Neuronal stem cell (in vitro differentiated cells): Measurements from ENCODE around the gene KCNT2.

Source experiments
- DNase-seq: peaks from one replicate; pipeline ENCODE4 v3.0.0-alpha.2; 2013; ENCODE audit warnings: low spot score
- H2AFZ ChIP-seq: one replicate; pipeline ENCODE4 v1.6.1; 2013; ENCODE audit warnings: mild to moderate bottlenecking, low read length, inconsistent platforms
- H2AK5ac ChIP-seq: 2 replicates; pipeline ENCODE4 v1.6.1; 2013; ENCODE audit warnings: low read depth, mild to moderate bottlenecking, inconsistent platforms, low read length, moderate library complexity, mixed read lengths
- H2BK120ac ChIP-seq: 2 replicates; pipeline ENCODE4 v1.6.1; 2013; ENCODE audit warnings: low read depth, mild to moderate bottlenecking, inconsistent platforms, low read length, moderate library complexity, mixed read lengths
- H2BK12ac ChIP-seq: one replicate; pipeline ENCODE4 v1.6.1; 2013; ENCODE audit warnings: low read length, inconsistent platforms
- H2BK15ac ChIP-seq: 2 replicates; pipeline ENCODE4 v1.6.1; 2013; ENCODE audit warnings: mild to moderate bottlenecking, low read length, inconsistent platforms, mixed read lengths
- H2BK5ac ChIP-seq: one replicate; pipeline ENCODE4 v1.6.1; 2013; ENCODE audit warnings: inconsistent platforms, mild to moderate bottlenecking, low read length, moderate library complexity
- H3K14ac ChIP-seq: one replicate; pipeline ENCODE4 v1.6.1; 2013; ENCODE audit warnings: low read length, inconsistent platforms
- H3K18ac ChIP-seq: 2 replicates; pipeline ENCODE4 v1.6.1; 2013; ENCODE audit warnings: low read length, inconsistent platforms
- H3K23ac ChIP-seq: 2 replicates; pipeline ENCODE4 v1.6.1; 2013; ENCODE audit warnings: low read depth, mild to moderate bottlenecking, mixed read lengths, low read length, inconsistent platforms; ENCODE audit not compliant: poor library complexity
- H3K27ac ChIP-seq: replicated peaks from 3 replicates; pipeline ENCODE4 v1.5.1; 2013; ENCODE audit warnings: low read length, inconsistent platforms
- H3K27me3 ChIP-seq, 3 experiments: 2 replicates each; pipeline ENCODE4 v1.6.1; 2013; ENCODE audit warnings: low read length in 3 of 3, mild to moderate bottlenecking in 2 of 3, inconsistent platforms in 1 of 3, low read depth in 1 of 3, mixed read lengths in 1 of 3, moderate library complexity in 1 of 3; ENCODE audit not compliant: control insufficient read depth in 3 of 3, insufficient read depth in 3 of 3
- H3K36me3 ChIP-seq, 2 donors: replicated peaks in 1 of 2; 2 replicates each; pipeline ENCODE4 v1.6.1; 2013; ENCODE audit warnings: low read length in 2 of 2; ENCODE audit not compliant: control insufficient read depth in 2 of 2, insufficient read depth in 2 of 2
- H3K4ac ChIP-seq: 2 replicates; pipeline ENCODE4 v1.6.1; 2013; ENCODE audit warnings: inconsistent platforms, mild to moderate bottlenecking, low read length, moderate library complexity
- H3K4me1 ChIP-seq, 2 donors: 1 replicate in 1 of 2; 2 replicates in 1 of 2; pipeline ENCODE4 v1.6.1; 2013; ENCODE audit warnings: low read length in 2 of 2, low read depth in 1 of 2; ENCODE audit not compliant: control insufficient read depth in 2 of 2, insufficient read depth in 1 of 2
- H3K4me2 ChIP-seq: one replicate; pipeline ENCODE4 v1.6.1; 2013; ENCODE audit warnings: mild to moderate bottlenecking, low read length, inconsistent platforms; ENCODE audit not compliant: insufficient read depth, poor library complexity, severe bottlenecking
- H3K4me3 ChIP-seq, 2 donors: 2 replicates each; pipeline ENCODE4 v1.5.1; 2013; ENCODE audit warnings: low read length in 2 of 2, mild to moderate bottlenecking in 2 of 2, inconsistent platforms in 1 of 2, moderate library complexity in 1 of 2
- H3K79me1 ChIP-seq: one replicate; pipeline ENCODE4 v1.6.1; 2013; ENCODE audit warnings: low read depth, mild to moderate bottlenecking, inconsistent platforms, low read length, moderate library complexity
- H3K9ac ChIP-seq: one replicate; pipeline ENCODE4 v1.6.1; 2013; ENCODE audit warnings: mild to moderate bottlenecking, low read depth, low read length, inconsistent platforms; ENCODE audit not compliant: poor library complexity
- H3K9me3 ChIP-seq, 2 donors: replicated peaks in 1 of 2; 2 replicates each; pipeline versions ENCODE3 to v1.6.1; 2013; ENCODE audit warnings: low read length in 2 of 2, mild to moderate bottlenecking in 2 of 2, inconsistent platforms in 1 of 2, low read depth in 1 of 2, mixed read lengths in 1 of 2, moderate library complexity in 1 of 2; ENCODE audit not compliant: control insufficient read depth in 2 of 2, insufficient read depth in 1 of 2
- H4K8ac ChIP-seq: one replicate; pipeline ENCODE4 v1.6.1; 2013; ENCODE audit warnings: low read depth, mild to moderate bottlenecking, inconsistent platforms, low read length, moderate library complexity
- H4K91ac ChIP-seq: one replicate; pipeline ENCODE4 v1.6.1; 2013; ENCODE audit warnings: low read length, low read depth, mild to moderate bottlenecking, inconsistent platforms; ENCODE audit not compliant: poor library complexity
- WGBS, 2 donors: extraction: QIAGEN DNeasy Blood & Tissue Kit; methylation state at CpG; one replicate each; pipeline ENCODE4 v1.1.7; 2013; ENCODE audit warnings: missing lambda C conversion rate in 2 of 2, mixed read lengths in 1 of 2; ENCODE audit not compliant: insufficient read length in 2 of 2, insufficient replicate concordance in 1 of 2; ENCODE audit errors: extremely low coverage in 2 of 2; 5-methylcytosine and 5-hydroxymethylcytosine counted together

The KCNT2 gene

DNA sequence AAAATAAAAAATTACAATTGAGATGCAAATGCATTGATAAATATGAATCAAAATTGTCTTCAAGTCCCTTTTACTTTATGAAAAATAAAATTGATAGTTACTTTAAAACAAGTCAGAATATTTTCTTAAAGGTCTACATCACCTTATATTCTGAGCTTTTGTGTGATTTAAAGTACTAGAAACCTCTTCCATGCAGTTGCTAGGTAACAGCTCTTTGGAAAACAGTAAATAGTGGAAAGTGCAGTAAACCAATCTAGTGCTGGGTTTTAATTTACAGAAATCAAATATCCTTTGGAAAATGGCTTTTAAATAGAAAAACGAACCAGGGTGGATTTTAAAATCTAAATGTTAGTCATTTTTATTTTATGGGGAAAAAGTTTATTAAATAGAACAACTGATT, 227.9 kb downstream of the KCNT2 start:
- Histone ChIP-seq H3K14ac (no peak overlapping the region), H3K4me2 (no peak overlapping the region), H2BK15ac (no peak overlapping the region), H3K9ac (no peak overlapping the region), H4K91ac (no peak overlapping the region), H2BK120ac (no peak overlapping the region), H3K27ac (no peak overlapping the region), H3K23ac (no peak overlapping the region), H3K18ac (no peak overlapping the region), H2BK5ac (no peak overlapping the region), H3K4ac (no peak overlapping the region), H3K4me3 (no peak overlapping the region), H2AFZ (no peak overlapping the region), H3K4me1 (no peaks in the 10 kb centered on the region), H3K79me1 (no peaks in the 10 kb centered on the region), H2BK12ac (no peak overlapping the region), H3K9me3 (no peaks in the 10 kb centered on the region), H3K27me3 (no peaks in the 10 kb centered on the region), H3K36me3 (no peaks in the 10 kb centered on the region), H2AK5ac (no peak overlapping the region), H4K8ac (no peak overlapping the region)
- no peak for DNase-seq
- no CpG with 5 or more reads among the region's 1 CpG for WGBS, 2 donors

DNA sequence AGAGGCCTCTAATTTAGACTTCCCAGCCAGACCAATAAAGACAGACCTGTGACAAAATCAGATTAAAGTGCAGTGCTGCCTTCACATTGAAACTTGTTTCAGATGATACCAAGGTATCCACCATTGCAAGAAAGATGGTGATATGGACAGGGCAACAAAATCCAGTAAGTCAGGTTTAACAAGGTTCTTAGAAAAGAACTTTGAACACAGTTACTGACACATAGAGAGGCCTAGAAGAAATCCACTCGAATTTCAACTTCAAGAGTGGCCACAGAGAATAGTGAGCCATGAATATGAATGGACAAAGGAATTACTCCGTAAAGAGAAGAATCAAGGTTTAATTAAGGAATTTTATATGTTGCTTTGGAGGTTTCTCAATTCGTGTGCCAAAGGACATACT, 230.4 kb downstream of the KCNT2 start:
- Histone ChIP-seq H2BK5ac (no peak overlapping the region), H3K4me3 (no peak overlapping the region), H2AFZ (no peak overlapping the region), H4K8ac (no peak overlapping the region), H3K4me2 (no peak overlapping the region), H2BK15ac (no peak overlapping the region), H3K9me3 (no peaks in the 10 kb centered on the region), H2BK120ac (no peak overlapping the region), H3K9ac (no peak overlapping the region), H3K36me3 (no peaks in the 10 kb centered on the region), H3K79me1 (no peaks in the 10 kb centered on the region), H2AK5ac (no peak overlapping the region), H3K14ac (no peak overlapping the region), H3K27me3 (no peaks in the 10 kb centered on the region), H3K4me1 (no peaks in the 10 kb centered on the region), H3K4ac (no peak overlapping the region), H3K23ac (no peak overlapping the region), H3K18ac (no peak overlapping the region), H4K91ac (no peak overlapping the region), H3K27ac (no peak overlapping the region), H2BK12ac (no peak overlapping the region)
- DNase-seq, result no peak
- WGBS, 2 donors, result no CpG with 5 or more reads among the region's 3 CpGs

DNA sequence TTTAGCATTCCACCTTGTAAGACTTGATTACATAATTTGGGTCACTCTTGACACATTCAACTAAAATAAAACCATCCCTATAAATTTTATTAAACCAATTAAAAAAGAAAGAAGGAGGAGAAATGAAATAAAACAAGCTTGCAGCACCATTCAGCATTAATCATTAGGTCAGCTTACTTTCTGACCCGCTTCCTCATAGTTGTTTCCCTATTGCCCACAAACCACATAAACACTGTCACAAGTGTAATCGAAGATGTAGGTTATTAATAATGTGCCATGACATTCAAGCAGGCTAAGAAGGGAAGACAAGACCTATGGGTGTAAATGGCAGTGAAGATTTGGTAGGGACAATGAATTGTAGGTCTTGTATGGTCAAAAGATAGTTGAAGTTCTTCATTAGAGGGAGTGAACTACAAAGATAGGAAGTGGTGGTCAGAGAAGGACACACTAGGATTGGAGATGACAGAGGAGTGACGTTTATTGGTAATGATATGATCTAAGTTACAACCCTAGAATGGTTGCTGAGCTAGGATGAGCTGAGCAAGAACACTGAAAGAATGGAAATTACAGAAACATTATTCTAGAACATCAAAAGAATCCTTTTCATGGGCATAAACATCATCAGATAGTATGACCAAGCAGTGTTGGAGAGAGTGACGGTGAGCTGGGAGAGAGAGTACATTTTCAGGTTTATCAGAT, 231.5 kb downstream of the KCNT2 start:
- Histone ChIP-seq H4K8ac (no peak overlapping the region), H2BK15ac (no peak overlapping the region), H2BK12ac (no peak overlapping the region), H3K4ac (no peak overlapping the region), H3K14ac (no peak overlapping the region), H3K27me3 (no peaks in the 10 kb centered on the region), H3K36me3 (no peaks in the 10 kb centered on the region), H3K18ac (no peak overlapping the region), H2AK5ac (no peak overlapping the region), H3K9ac (no peak overlapping the region), H3K4me1 (no peaks in the 10 kb centered on the region), H4K91ac (no peak overlapping the region), H3K4me2 (no peak overlapping the region), H3K9me3 (no peaks in the 10 kb centered on the region), H2BK5ac (no peak overlapping the region), H3K4me3 (no peak overlapping the region), H3K79me1 (no peaks in the 10 kb centered on the region), H2BK120ac (no peak overlapping the region), H3K23ac (no peak overlapping the region), H3K27ac (no peak overlapping the region), H2AFZ (no peak overlapping the region)
- WGBS, 2 donors, result no CpG with 5 or more reads among the region's 4 CpGs
- no peak for DNase-seq

DNA sequence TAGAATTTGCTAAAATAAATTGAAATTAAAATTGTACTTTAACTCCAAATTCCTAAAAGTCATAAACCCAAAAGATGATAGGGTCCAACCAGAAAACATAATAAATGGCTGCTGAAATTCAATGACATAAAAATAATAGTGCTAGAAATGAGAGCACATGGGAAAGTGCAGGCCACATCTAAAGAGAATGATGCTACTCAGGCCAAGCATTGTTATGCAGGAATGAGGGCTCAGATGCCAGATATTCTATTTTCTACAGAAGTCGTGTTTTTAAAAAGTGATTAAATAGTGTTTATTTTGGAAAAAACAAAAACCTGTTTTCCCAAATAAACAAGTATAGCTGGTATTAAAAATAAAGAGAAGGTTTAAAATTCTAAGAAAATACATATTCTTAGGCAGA, 234.4 kb downstream of the KCNT2 start:
- no peaks in the 10 kb centered on the region for H3K79me1 ChIP-seq
- no peak overlapping the region for H4K8ac ChIP-seq
- WGBS, 2 donors, result no CpG with 5 or more reads among the region's 1 CpG
- H4K91ac ChIP-seq, result no peak overlapping the region
- no peak overlapping the region for H2AFZ ChIP-seq
- H2BK120ac ChIP-seq, result no peak overlapping the region
- H2BK15ac ChIP-seq, result no peak overlapping the region
- no peak overlapping the region for H3K18ac ChIP-seq
- H3K4me3 ChIP-seq, result no peak overlapping the region
- no peak overlapping the region for H3K4ac ChIP-seq
- no peak overlapping the region for H2BK12ac ChIP-seq
- no peaks in the 10 kb centered on the region for H3K27me3 ChIP-seq
- no peak overlapping the region for H2BK5ac ChIP-seq
- H3K27ac ChIP-seq, result no peak overlapping the region
- H3K4me2 ChIP-seq, result no peak overlapping the region
- no peak overlapping the region for H2AK5ac ChIP-seq
- H3K4me1 ChIP-seq, result no peaks in the 10 kb centered on the region
- no peak overlapping the region for H3K23ac ChIP-seq
- H3K9ac ChIP-seq, result no peak overlapping the region
- no peaks in the 10 kb centered on the region for H3K9me3 ChIP-seq
- H3K14ac ChIP-seq, result no peak overlapping the region
- no peak for DNase-seq
- H3K36me3 ChIP-seq, result no peaks in the 10 kb centered on the region
